CD8-positive, alpha-beta memory T cell (primary cell): ENCODE results near the gene PCNX1. TPM values are rescaled to one million over a fixed set of nuclear protein-coding genes. Genes with fewer than 3 reads are reported as not detected.
A peak's percentile ranks its signal among the peaks of the same experiment; 100 is the strongest.

Experiments
- CTCF ChIA-PET: fragments of 350-600 bp; sonication (Branson Sonifier 250); formaldehyde crosslinking; loops from one replicate; lab custom pipeline; 2021; ENCODE audit warnings: antibody characterized with exemption; lab: Charles Lee
- POLR2A ChIA-PET: fragments of 350-600 bp; sonication (Branson Sonifier 250); formaldehyde crosslinking; loops from one replicate; lab custom pipeline; 2021; ENCODE audit warnings: antibody characterized with exemption; lab: Charles Lee
- DNase-seq, 5 donors: peaks; one replicate each; pipeline versions ENCODE4 v3.0.0 to v3.0.0-alpha.2; 2020 to 2022; ENCODE audit warnings: mixed read lengths in 1 of 5
- H3K27ac ChIP-seq: one replicate; pipeline ENCODE4 v1.7.0; 2013; ENCODE audit warnings: low read depth, mild to moderate bottlenecking, low read length, moderate library complexity
- H3K27me3 ChIP-seq: 2 replicates; pipeline ENCODE4 v1.7.0; 2013; ENCODE audit warnings: low read length, mild to moderate bottlenecking; ENCODE audit not compliant: insufficient read depth, poor library complexity, severe bottlenecking
- H3K36me3 ChIP-seq: 2 replicates; pipeline ENCODE4 v1.7.0; 2013; ENCODE audit warnings: mild to moderate bottlenecking, low read length, moderate library complexity; ENCODE audit not compliant: insufficient read depth
- H3K4me1 ChIP-seq: 2 replicates; pipeline ENCODE4 v1.7.0; 2013; ENCODE audit warnings: mild to moderate bottlenecking, low read length, moderate library complexity; ENCODE audit not compliant: insufficient read depth
- H3K4me3 ChIP-seq: 2 replicates; pipeline ENCODE4 v1.7.0; 2013; ENCODE audit warnings: mild to moderate bottlenecking, low read length
- H3K9me3 ChIP-seq: 2 replicates; pipeline ENCODE4 v1.7.0; 2013; ENCODE audit warnings: mild to moderate bottlenecking, low read length
- H3K27ac Mint-ChIP-seq, 8 donors: one replicate each; pipeline ENCODE4 v1.8.0; 2020 to 2021; ENCODE audit warnings: mixed read lengths in 8 of 8, mild to moderate bottlenecking in 6 of 8, inconsistent platforms in 3 of 8, moderate library complexity in 3 of 8
- H3K27me3 Mint-ChIP-seq, 2 donors: one replicate each; pipeline ENCODE4 v1.8.0; 2020 to 2021; ENCODE audit warnings: mixed read lengths in 2 of 2, mild to moderate bottlenecking in 1 of 2, moderate library complexity in 1 of 2
- H3K36me3 Mint-ChIP-seq, 3 donors: one replicate each; pipeline ENCODE4 v1.8.0; 2020 to 2021; ENCODE audit warnings: mixed read lengths in 3 of 3, inconsistent platforms in 1 of 3, mild to moderate bottlenecking in 1 of 3
- H3K4me1 Mint-ChIP-seq, 3 donors: one replicate each; pipeline ENCODE4 v1.8.0; 2020 to 2021; ENCODE audit warnings: mixed read lengths in 3 of 3, inconsistent platforms in 1 of 3, mild to moderate bottlenecking in 1 of 3
- H3K4me3 Mint-ChIP-seq, 7 donors: one replicate each; pipeline ENCODE4 v1.8.0; 2020 to 2021; ENCODE audit warnings: mixed read lengths in 7 of 7, mild to moderate bottlenecking in 6 of 7, moderate library complexity in 4 of 7, inconsistent platforms in 2 of 7
- H3K9me3 Mint-ChIP-seq, 5 donors: one replicate each; pipeline ENCODE4 v1.8.0; 2020 to 2022; ENCODE audit warnings: mixed read lengths in 5 of 5, mild to moderate bottlenecking in 3 of 5, moderate library complexity in 2 of 5, inconsistent platforms in 1 of 5
- polyA plus RNA-seq: library from polyadenylated mRNA; unstranded; fragments of 300-500 nt; fragmentation: Illumina TruSeq; gene quantifications from one replicate; pipeline ENCODE4 v1.2.3, GENCODE V29; 2021
- total RNA-seq, 2 experiments: library from RNA; stranded (reverse); gene quantifications; one replicate each; pipeline ENCODE4 v1.2.3, GENCODE V29; 2021

The PCNX1 gene
- total and polyA plus RNA-seq, 3 experiments from 2014 or later, result 13.4 to 46.2 (median 37.4) TPM

GRCh38 chr14:71133296-71133695 lies 226.0 kb downstream of the PCNX1 start:
- no peaks in the 10 kb centered on the region for H3K9me3 Mint-ChIP-seq
- CTCF ChIA-PET, result interaction anchor here (1.3 to 9.8 kb wide), 2 partner anchors 12 to 618 kb away, joined by 4 to 133 read pairs; no protein-coding TSS in a partner anchor
- Histone ChIP-seq H3K4me1 (peaks cover 6% of the 10 kb centered on the region), H3K4me3 (no peak overlapping the region), H3K36me3 (no peaks in the 10 kb centered on the region), H3K9me3 (no peaks in the 10 kb centered on the region), H3K27me3 (no peaks in the 10 kb centered on the region), H3K27ac (no peak overlapping the region)
- no peak for DNase-seq
- no peak overlapping the region for H3K27ac Mint-ChIP-seq
- no peaks in the 10 kb centered on the region for H3K36me3 Mint-ChIP-seq
- POLR2A ChIA-PET, result no interaction called here
- H3K4me1 Mint-ChIP-seq, result peaks cover 4 to 14% (median 13%) of the 10 kb centered on the region in 3 donors
- peaks cover 0 to 1% of the 10 kb centered on the region in 2 donors for H3K27me3 Mint-ChIP-seq
- no peak overlapping the region for H3K4me3 Mint-ChIP-seq

- Mint-ChIP-seq H3K27ac (no peak overlapping the region), H3K9me3 (no peaks in the 10 kb centered on the region), H3K4me1 (peaks cover 8 to 13% (median 9%) of the 10 kb centered on the region in 3 donors), H3K36me3 (no peaks in the 10 kb centered on the region), H3K27me3 (peaks cover 0 to 1% of the 10 kb centered on the region in 2 donors), H3K4me3 (no peak overlapping the region)
- no peak for DNase-seq
- Histone ChIP-seq H3K4me1 (peaks cover 4% of the 10 kb centered on the region), H3K36me3 (no peaks in the 10 kb centered on the region), H3K9me3 (no peaks in the 10 kb centered on the region), H3K4me3 (no peak overlapping the region), H3K27ac (no peak overlapping the region), H3K27me3 (no peaks in the 10 kb centered on the region)
- POLR2A ChIA-PET, result no interaction called here
- CTCF ChIA-PET, result interaction anchor here (1.0 to 9.8 kb wide), 3 partner anchors 11 to 616 kb away, joined by 3 to 133 read pairs (median 5); no protein-coding TSS in a partner anchor
Measured at GRCh38 chr14:71135496-71135895, 228.2 kb downstream of the PCNX1 start.

GRCh38 chr14:71135911-71136310 lies 228.7 kb downstream of the PCNX1 start:
- ChIA-PET CTCF (interaction anchor here (1.0 to 9.8 kb wide), 2 partner anchors 31 to 615 kb away, joined by 3 to 133 read pairs; no protein-coding TSS in a partner anchor), POLR2A (no interaction called here)
- DNase-seq, result no peak
- Mint-ChIP-seq H3K9me3 (no peaks in the 10 kb centered on the region), H3K4me3 (no peak overlapping the region), H3K4me1 (peaks cover 5 to 9% (median 6%) of the 10 kb centered on the region in 3 donors), H3K27me3 (peaks cover 0 to 1% of the 10 kb centered on the region in 2 donors), H3K36me3 (no peaks in the 10 kb centered on the region), H3K27ac (no peak overlapping the region)
- no peaks in the 10 kb centered on the region for H3K27me3 ChIP-seq
- no peak overlapping the region for H3K4me3 ChIP-seq
- no peaks in the 10 kb centered on the region for H3K36me3 ChIP-seq
- H3K27ac ChIP-seq, result no peak overlapping the region
- no peaks in the 10 kb centered on the region for H3K4me1 ChIP-seq
- no peaks in the 10 kb centered on the region for H3K9me3 ChIP-seq

GRCh38 chr14:71136386-71137060 lies 229.3 kb downstream of the PCNX1 start:
- peaks cover 0 to 5% (median 5%) of the 10 kb centered on the region in 3 donors for H3K4me1 Mint-ChIP-seq

GRCh38 chr14:71137536-71138447 lies 230.5 kb downstream of the PCNX1 start:
- H3K4me3 ChIP-seq, result no peak overlapping the region
- peaks cover 9% of the 10 kb centered on the region for H3K4me1 ChIP-seq
- peak overlapping the region in 1 of 8 donors; percentile 12 for H3K27ac Mint-ChIP-seq
- no peaks in the 10 kb centered on the region for H3K36me3 Mint-ChIP-seq
- H3K27me3 Mint-ChIP-seq, result peaks cover 0 to 1% of the 10 kb centered on the region in 2 donors
- H3K4me3 Mint-ChIP-seq, result no peak overlapping the region
- no peaks in the 10 kb centered on the region for H3K9me3 Mint-ChIP-seq
- CTCF ChIA-PET, result interaction anchor here (0.9 to 9.8 kb wide), 6 partner anchors 266 to 726 kb away, joined by 3 to 133 read pairs (median 4); no protein-coding TSS in a partner anchor
- no peaks in the 10 kb centered on the region for H3K9me3 ChIP-seq
- no peak for DNase-seq
- H3K4me1 Mint-ChIP-seq, result peaks cover 9 to 18% (median 15%) of the 10 kb centered on the region in 3 donors
- POLR2A ChIA-PET, result no interaction called here
- H3K27ac ChIP-seq, result no peak overlapping the region
- H3K36me3 ChIP-seq, result no peaks in the 10 kb centered on the region
- no peaks in the 10 kb centered on the region for H3K27me3 ChIP-seq

More at GRCh38 chr14:71136386-71137060, 229.3 kb downstream of the PCNX1 start:
- no peak for DNase-seq
- Histone ChIP-seq H3K36me3 (no peaks in the 10 kb centered on the region), H3K4me3 (no peak overlapping the region), H3K9me3 (no peaks in the 10 kb centered on the region), H3K27ac (no peak overlapping the region), H3K4me1 (no peaks in the 10 kb centered on the region), H3K27me3 (no peaks in the 10 kb centered on the region)
- ChIA-PET CTCF (interaction anchor here (0.7 to 9.8 kb wide), 3 partner anchors 33 to 719 kb away, joined by 3 to 133 read pairs (median 10); no protein-coding TSS in a partner anchor), POLR2A (no interaction called here)
- H3K27ac Mint-ChIP-seq, result no peak overlapping the region
- H3K9me3 Mint-ChIP-seq, result no peaks in the 10 kb centered on the region
- H3K36me3 Mint-ChIP-seq, result no peaks in the 10 kb centered on the region
- peaks cover 0 to 1% of the 10 kb centered on the region in 2 donors for H3K27me3 Mint-ChIP-seq
- no peak overlapping the region for H3K4me3 Mint-ChIP-seq

GRCh38 chr14:71138448-71139293 lies 231.4 kb downstream of the PCNX1 start:
- peaks cover 0 to 1% of the 10 kb centered on the region in 2 donors for H3K27me3 Mint-ChIP-seq
- no peak overlapping the region for H3K4me3 ChIP-seq
- no peak overlapping the region for H3K27ac ChIP-seq
- H3K4me3 Mint-ChIP-seq, result no peak overlapping the region
- ChIA-PET POLR2A (no interaction called here), CTCF (interaction anchor here (0.9 to 9.8 kb wide), 6 partner anchors 265 to 725 kb away, joined by 3 to 133 read pairs (median 4); no protein-coding TSS in a partner anchor)
- H3K27ac Mint-ChIP-seq, result peak overlapping the region in 4 of 8 donors; percentile 13 to 90 (median 34)
- no peaks in the 10 kb centered on the region for H3K36me3 ChIP-seq
- peaks cover 18 to 27% (median 24%) of the 10 kb centered on the region in 3 donors for H3K4me1 Mint-ChIP-seq
- no peaks in the 10 kb centered on the region for H3K9me3 Mint-ChIP-seq
- no peaks in the 10 kb centered on the region for H3K9me3 ChIP-seq
- peak; percentile 31 to 68 (median 47) for DNase-seq
- H3K27me3 ChIP-seq, result no peaks in the 10 kb centered on the region
- peaks cover 18% of the 10 kb centered on the region for H3K4me1 ChIP-seq
- no peaks in the 10 kb centered on the region for H3K36me3 Mint-ChIP-seq

- Histone ChIP-seq H3K9me3 (no peaks in the 10 kb centered on the region), H3K4me3 (no peak overlapping the region), H3K4me1 (peaks cover 18% of the 10 kb centered on the region), H3K27ac (no peak overlapping the region), H3K36me3 (no peaks in the 10 kb centered on the region), H3K27me3 (no peaks in the 10 kb centered on the region)
- Mint-ChIP-seq H3K27ac (peak overlapping the region in 4 of 8 donors; percentile 13 to 90 (median 34)), H3K27me3 (peaks cover 0 to 1% of the 10 kb centered on the region in 2 donors), H3K9me3 (no peaks in the 10 kb centered on the region), H3K36me3 (no peaks in the 10 kb centered on the region), H3K4me3 (no peak overlapping the region), H3K4me1 (peaks cover 19 to 34% (median 25%) of the 10 kb centered on the region in 3 donors)
- POLR2A ChIA-PET, result no interaction called here
- no peak for DNase-seq
- CTCF ChIA-PET, result interaction anchor here (1.2 to 9.8 kb wide), 3 partner anchors 264 to 612 kb away, joined by 3 to 133 read pairs (median 3); no protein-coding TSS in a partner anchor
Measured at GRCh38 chr14:71139294-71139946, 232.2 kb downstream of the PCNX1 start.
